ENCODE measurements around the gene AGAP3. TPM values are rescaled to one million over a fixed set of nuclear protein-coding genes. Genes with fewer than 3 reads are reported as not detected.

AGAP3 gene
- polyA plus RNA-seq, 3 donors = 6.4 to 133 (median 6.8) TPM

GRCh38 chr7:151140826-151141225 lies 54.6 kb downstream of the AGAP3 start:
- no peaks in the 10 kb centered on the region for H4K20me1 ChIP-seq (ENCODE audit: insufficient read depth, low read length)
- H3K36me3 ChIP-seq (replicated peaks in 1 of 2; ENCODE audit: control insufficient read depth in 1 of 2, insufficient read depth in 2 of 2, low read length in 2 of 2) = peaks cover 48 to 70% of the 10 kb centered on the region in 2 donors
- H3K27ac Mint-ChIP-seq = peak overlapping the region in 1 of 7 donors; percentile 5
- H3K4me1 ChIP-seq (ENCODE audit: control insufficient read depth in 1 of 2, insufficient read depth in 2 of 2, low read length in 2 of 2) = no peaks in the 10 kb centered on the region
- no peaks in the 10 kb centered on the region for H3K9me3 Mint-ChIP-seq
- H3K27ac ChIP-seq (ENCODE audit: low read depth in 1 of 2, low read length in 2 of 2) = no peak overlapping the region
- no peak overlapping the region for H3K4me3 ChIP-seq (replicated peaks in 1 of 3; ENCODE audit: low read depth in 2 of 3, low read length in 3 of 3)
- DNase-seq = no peak
- H3K4me1 Mint-ChIP-seq = no peaks in the 10 kb centered on the region
- TF ChIP-seq, protein P1, sequence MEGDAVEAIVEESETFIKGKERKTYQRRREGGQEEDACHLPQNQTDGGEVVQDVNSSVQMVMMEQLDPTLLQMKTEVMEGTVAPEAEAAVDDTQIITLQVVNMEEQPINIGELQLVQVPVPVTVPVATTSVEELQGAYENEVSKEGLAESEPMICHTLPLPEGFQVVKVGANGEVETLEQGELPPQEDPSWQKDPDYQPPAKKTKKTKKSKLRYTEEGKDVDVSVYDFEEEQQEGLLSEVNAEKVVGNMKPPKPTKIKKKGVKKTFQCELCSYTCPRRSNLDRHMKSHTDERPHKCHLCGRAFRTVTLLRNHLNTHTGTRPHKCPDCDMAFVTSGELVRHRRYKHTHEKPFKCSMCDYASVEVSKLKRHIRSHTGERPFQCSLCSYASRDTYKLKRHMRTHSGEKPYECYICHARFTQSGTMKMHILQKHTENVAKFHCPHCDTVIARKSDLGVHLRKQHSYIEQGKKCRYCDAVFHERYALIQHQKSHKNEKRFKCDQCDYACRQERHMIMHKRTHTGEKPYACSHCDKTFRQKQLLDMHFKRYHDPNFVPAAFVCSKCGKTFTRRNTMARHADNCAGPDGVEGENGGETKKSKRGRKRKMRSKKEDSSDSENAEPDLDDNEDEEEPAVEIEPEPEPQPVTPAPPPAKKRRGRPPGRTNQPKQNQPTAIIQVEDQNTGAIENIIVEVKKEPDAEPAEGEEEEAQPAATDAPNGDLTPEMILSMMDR (IDR thresholded peaks at IDR 0.05) = no peak
- peaks cover 51 to 57% of the 10 kb centered on the region in 2 donors for H3K36me3 Mint-ChIP-seq
- H3K27me3 Mint-ChIP-seq (ENCODE audit: low read depth in 3 of 3) = peaks cover 0 to 3% (median 2%) of the 10 kb centered on the region in 3 donors
- no peaks in the 10 kb centered on the region for H3K9me3 ChIP-seq (replicated peaks in 1 of 2; ENCODE audit: control insufficient read depth in 1 of 2, insufficient read depth in 1 of 2, low read length in 2 of 2)
- H3K79me2 ChIP-seq (ENCODE audit: insufficient read depth, low read length) = no peaks in the 10 kb centered on the region
- no peaks in the 10 kb centered on the region for H3K27me3 ChIP-seq (ENCODE audit: control insufficient read depth in 2 of 2, insufficient read depth in 2 of 2, low read length in 2 of 2)
- H3K9ac ChIP-seq (ENCODE audit: insufficient read depth, low read length, poor library complexity, severe bottlenecking) = no peak overlapping the region
- H2AFZ ChIP-seq (ENCODE audit: insufficient read depth, low read depth, low read length, poor library complexity, severe bottlenecking) = no peak overlapping the region
- no peak overlapping the region for H3K4me3 Mint-ChIP-seq
- 98% methylated on average over 6 of the region's 7 CpGs for WGBS (ENCODE audit: insufficient coverage)
- intact Hi-C loops (cut with micrococcal nuclease) = no loop called here
- H3K4me2 ChIP-seq (replicated peaks; ENCODE audit: extremely low read depth, low read length, poor library complexity, severe bottlenecking) = no peak overlapping the region

- H3K4me1 Mint-ChIP-seq = no peaks in the 10 kb centered on the region
- peaks cover 44 to 64% of the 10 kb centered on the region in 2 donors for H3K36me3 ChIP-seq (replicated peaks in 1 of 2; ENCODE audit: control insufficient read depth in 1 of 2, insufficient read depth in 2 of 2, low read length in 2 of 2)
These were observed 55.1 kb downstream of the AGAP3 start for GRCh38 chr7:151141311-151141854.

More at GRCh38 chr7:151141311-151141854, 55.1 kb downstream of the AGAP3 start:
- Mint-ChIP-seq H3K27me3 (ENCODE audit: low read depth in 3 of 3) (peaks cover 0 to 3% (median 2%) of the 10 kb centered on the region in 3 donors), H3K27ac (no peak overlapping the region), H3K4me3 (no peak overlapping the region), H3K9me3 (no peaks in the 10 kb centered on the region), H3K36me3 (peaks cover 47 to 52% of the 10 kb centered on the region in 2 donors)
- Histone ChIP-seq H3K79me2 (ENCODE audit: insufficient read depth, low read length) (no peaks in the 10 kb centered on the region), H4K20me1 (ENCODE audit: insufficient read depth, low read length) (no peaks in the 10 kb centered on the region), H3K4me1 (ENCODE audit: control insufficient read depth in 1 of 2, insufficient read depth in 2 of 2, low read length in 2 of 2) (no peaks in the 10 kb centered on the region), H3K27ac (ENCODE audit: low read depth in 1 of 2, low read length in 2 of 2) (no peak overlapping the region), H2AFZ (ENCODE audit: insufficient read depth, low read depth, low read length, poor library complexity, severe bottlenecking) (no peak overlapping the region), H3K27me3 (ENCODE audit: control insufficient read depth in 2 of 2, insufficient read depth in 2 of 2, low read length in 2 of 2) (no peaks in the 10 kb centered on the region), H3K4me3 (replicated peaks in 1 of 3; ENCODE audit: low read depth in 2 of 3, low read length in 3 of 3) (no peak overlapping the region), H3K9ac (ENCODE audit: insufficient read depth, low read length, poor library complexity, severe bottlenecking) (no peak overlapping the region), H3K9me3 (replicated peaks in 1 of 2; ENCODE audit: control insufficient read depth in 1 of 2, insufficient read depth in 1 of 2, low read length in 2 of 2) (no peaks in the 10 kb centered on the region), H3K4me2 (replicated peaks; ENCODE audit: extremely low read depth, low read length, poor library complexity, severe bottlenecking) (no peak overlapping the region)
- intact Hi-C loops (cut with micrococcal nuclease) = no loop called here
- WGBS (ENCODE audit: insufficient coverage) = 95% methylated on average over 3 of the region's 9 CpGs
- TF ChIP-seq, protein P1 (IDR thresholded peaks at IDR 0.05) = no peak
- no peak for DNase-seq

Measured in CD14-positive monocyte (primary cell).